Endothelial cell of umbilical vein (primary cell): ENCODE data around the gene DCTN4.

Source experiments
- CTCF ChIP-seq, 2 donors: IDR thresholded peaks; 1 replicate in 1 of 2; 2 replicates in 1 of 2; pipeline ENCODE4 v1.5.1; 2011; ENCODE audit warnings: low read length in 2 of 2, mild to moderate bottlenecking in 2 of 2, moderate library complexity in 2 of 2, control low read depth in 1 of 2, inconsistent platforms in 1 of 2, low read depth in 1 of 2; ENCODE audit not compliant: insufficient read depth in 1 of 2; ENCODE audit errors: extremely low read depth in 1 of 2
- EZH2 ChIP-seq: IDR thresholded peaks from 2 replicates; pipeline ENCODE4 v1.6.1; 2012; ENCODE audit warnings: borderline replicate concordance, low read depth, mild to moderate bottlenecking, moderate library complexity, low read length, inconsistent platforms; ENCODE audit not compliant: severe bottlenecking
- FOS ChIP-seq: IDR thresholded peaks from 2 replicates; pipeline ENCODE4 v1.6.1; 2011; ENCODE audit warnings: mild to moderate bottlenecking, low read length, moderate library complexity, borderline replicate concordance; ENCODE audit not compliant: insufficient read depth
- GATA2 ChIP-seq: IDR thresholded peaks from 2 replicates; pipeline ENCODE4 v1.7.0; 2011; ENCODE audit warnings: low read depth, mild to moderate bottlenecking, moderate library complexity, mixed read lengths, low read length; ENCODE audit not compliant: insufficient read length, insufficient read depth
- JUN ChIP-seq: IDR thresholded peaks from 2 replicates; pipeline ENCODE4 v1.6.1; 2011; ENCODE audit warnings: borderline replicate concordance, low read depth; ENCODE audit not compliant: insufficient read length, insufficient read depth
- MAX ChIP-seq: IDR thresholded peaks from 2 replicates; pipeline ENCODE4 v1.6.1; 2011; ENCODE audit not compliant: insufficient read depth, insufficient read length
- MYC ChIP-seq: IDR thresholded peaks from one replicate; pipeline ENCODE4 v1.6.1; 2011; ENCODE audit warnings: mild to moderate bottlenecking, low read depth, low read length
- POLR2A ChIP-seq: IDR thresholded peaks from 2 replicates; pipeline ENCODE4 v1.6.1; 2012; ENCODE audit warnings: low read depth, mild to moderate bottlenecking, control low read depth, low read length
- POLR2AphosphoS5 ChIP-seq: IDR thresholded peaks from 2 replicates; pipeline ENCODE4 v1.6.1; 2012; ENCODE audit warnings: low read depth, mild to moderate bottlenecking, control low read depth, low read length, moderate library complexity; ENCODE audit not compliant: insufficient read depth

- TF ChIP-seq CTCF (IDR thresholded peaks at IDR 0.05; ENCODE audit: extremely low read depth in 1 of 2, insufficient read depth in 1 of 2, low read depth in 1 of 2, low read length in 2 of 2) (no peak), POLR2AphosphoS5 (no peak), MAX (no peak), EZH2 (no peak), POLR2A (no peak), MYC (no peak), JUN (no peak), FOS (no peak), GATA2 (no peak)
Measured at GRCh38 chr5:150787656-150788055, 28.8 kb upstream of the DCTN4 start.
